ENCODE results near the gene ADSL.

The ADSL gene

GRCh38 chr22:40332319-40332781 lies 13.9 kb upstream of the ADSL start:
- H3K4me3 ChIP-seq (ENCODE audit: control insufficient read depth, low read depth, low read length): no peak overlapping the region
- TF ChIP-seq CTCF (IDR thresholded peaks at IDR 0.05; ENCODE audit: control insufficient read depth, insufficient read depth, low read depth, low read length, missing control alignments): no peak
- DNase-seq (ENCODE audit: low read depth): no peak

- TF ChIP-seq CTCF (IDR thresholded peaks at IDR 0.05; ENCODE audit: control insufficient read depth, insufficient read depth, low read depth, low read length, missing control alignments): no peak
- no peak for DNase-seq (ENCODE audit: low read depth)
- no peak overlapping the region for H3K4me3 ChIP-seq (ENCODE audit: control insufficient read depth, low read depth, low read length)
These were observed 12.2 kb upstream of the ADSL start for GRCh38 chr22:40334060-40334459.

DNA sequence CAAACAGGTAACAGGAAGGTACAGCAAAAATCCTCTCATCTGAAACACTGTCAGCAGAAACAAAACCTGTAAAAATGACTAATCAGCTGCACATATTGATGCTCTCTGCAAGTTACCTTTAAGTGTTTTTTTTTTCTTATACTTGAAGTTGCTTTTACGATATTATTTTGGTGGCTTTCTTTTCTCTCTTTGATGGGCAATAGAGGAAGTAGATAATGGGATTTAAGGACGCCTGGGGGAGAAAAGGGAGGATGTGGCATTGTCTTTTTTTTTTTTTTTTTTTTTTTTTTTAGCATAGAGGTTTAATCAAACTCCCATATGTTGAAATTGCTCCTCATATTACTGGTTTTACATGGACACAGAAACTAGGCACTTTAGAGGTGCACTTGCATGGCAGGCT lies 11.4 kb upstream of the ADSL start:
- no peak overlapping the region for H3K4me3 ChIP-seq (ENCODE audit: control insufficient read depth, low read depth, low read length)
- TF ChIP-seq CTCF (IDR thresholded peaks at IDR 0.05; ENCODE audit: control insufficient read depth, insufficient read depth, low read depth, low read length, missing control alignments): no peak
- no peak for DNase-seq (ENCODE audit: low read depth)

- no peak overlapping the region for H3K4me3 ChIP-seq (ENCODE audit: control insufficient read depth, low read depth, low read length)
- no peak for TF ChIP-seq CTCF (IDR thresholded peaks at IDR 0.05; ENCODE audit: control insufficient read depth, insufficient read depth, low read depth, low read length, missing control alignments)
- no peak for DNase-seq (ENCODE audit: low read depth)
These were observed 10.9 kb upstream of the ADSL start for GRCh38 chr22:40335358-40335757.

- no peak overlapping the region for H3K4me3 ChIP-seq (ENCODE audit: control insufficient read depth, low read depth, low read length)
- no peak for DNase-seq (ENCODE audit: low read depth)
- TF ChIP-seq CTCF (IDR thresholded peaks at IDR 0.05; ENCODE audit: control insufficient read depth, insufficient read depth, low read depth, low read length, missing control alignments): no peak
These were observed 6.3 kb upstream of the ADSL start for GRCh38 chr22:40340044-40340443.

DNA sequence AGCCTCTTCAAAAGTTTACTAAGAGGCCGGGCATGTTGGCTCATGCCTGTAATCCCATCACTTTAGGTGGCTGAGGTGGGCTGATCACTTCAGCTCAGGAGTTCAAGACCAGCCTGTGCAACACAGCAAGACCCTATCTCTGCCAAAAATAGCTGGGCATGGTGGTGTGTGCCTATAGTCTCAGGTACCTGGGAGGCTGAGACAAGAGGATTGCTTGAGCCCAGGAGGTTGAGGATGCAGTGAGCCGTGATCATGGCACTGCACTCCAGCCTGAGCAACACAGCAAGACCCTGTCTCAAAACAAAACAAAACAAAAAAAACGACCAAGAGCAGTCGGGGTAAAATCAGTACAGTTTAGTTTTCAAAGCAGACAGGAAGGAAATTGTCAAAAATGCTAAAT lies 4.7 kb upstream of the ADSL start:
- no peak for TF ChIP-seq CTCF (IDR thresholded peaks at IDR 0.05; ENCODE audit: control insufficient read depth, insufficient read depth, low read depth, low read length, missing control alignments)
- H3K4me3 ChIP-seq (ENCODE audit: control insufficient read depth, low read depth, low read length): no peak overlapping the region
- DNase-seq (ENCODE audit: low read depth): no peak

- no peak overlapping the region for H3K4me3 ChIP-seq (ENCODE audit: control insufficient read depth, low read depth, low read length)
- no peak for DNase-seq (ENCODE audit: low read depth)
- TF ChIP-seq CTCF (IDR thresholded peaks at IDR 0.05; ENCODE audit: control insufficient read depth, insufficient read depth, low read depth, low read length, missing control alignments): no peak
These were observed 3.8 kb upstream of the ADSL start for GRCh38 chr22:40342521-40342920.
